Measurements from ENCODE around the gene KCNC1.

DNA sequence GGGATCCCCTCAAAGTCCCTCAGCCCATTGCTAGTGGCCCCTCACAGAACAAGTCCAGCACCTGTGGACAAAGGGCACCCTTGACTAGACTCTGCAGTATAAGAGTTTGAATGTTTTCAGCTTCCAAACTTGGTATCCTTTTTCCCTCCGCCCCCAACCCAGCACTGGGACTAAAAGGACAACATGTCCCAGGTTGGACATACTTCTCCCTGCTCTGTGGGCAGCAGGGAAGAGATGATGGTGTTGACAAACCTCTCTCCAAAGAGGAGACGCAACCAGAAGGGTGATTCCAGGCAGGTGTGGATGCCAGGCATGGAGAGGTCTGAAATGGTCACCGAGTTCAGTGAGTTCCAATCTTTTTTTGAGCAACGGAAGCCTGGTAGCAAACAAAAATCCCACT is 19.7 kb upstream of the KCNC1 start:
- TF ChIP-seq TAF1 (conservative IDR thresholded peaks at IDR 0.05) (no peak), REST (IDR thresholded peaks at IDR 0.05) (no peak), RAD21 (IDR thresholded peaks at IDR 0.05) (no peak), SP1 (IDR thresholded peaks at IDR 0.05) (no peak), YY1 (IDR thresholded peaks at IDR 0.05) (no peak), GABPA (IDR thresholded peaks at IDR 0.05 in 1 of 2, conservative IDR thresholded peaks at IDR 0.05 in 1 of 2) (no peak), HNF4G (IDR thresholded peaks at IDR 0.05) (no peak), EGR1 (IDR thresholded peaks at IDR 0.05; ENCODE audit: low read depth in 2 of 2) (no peak), JUND (IDR thresholded peaks at IDR 0.05) (no peak)
- TF ChIP-seq, protein P1, sequence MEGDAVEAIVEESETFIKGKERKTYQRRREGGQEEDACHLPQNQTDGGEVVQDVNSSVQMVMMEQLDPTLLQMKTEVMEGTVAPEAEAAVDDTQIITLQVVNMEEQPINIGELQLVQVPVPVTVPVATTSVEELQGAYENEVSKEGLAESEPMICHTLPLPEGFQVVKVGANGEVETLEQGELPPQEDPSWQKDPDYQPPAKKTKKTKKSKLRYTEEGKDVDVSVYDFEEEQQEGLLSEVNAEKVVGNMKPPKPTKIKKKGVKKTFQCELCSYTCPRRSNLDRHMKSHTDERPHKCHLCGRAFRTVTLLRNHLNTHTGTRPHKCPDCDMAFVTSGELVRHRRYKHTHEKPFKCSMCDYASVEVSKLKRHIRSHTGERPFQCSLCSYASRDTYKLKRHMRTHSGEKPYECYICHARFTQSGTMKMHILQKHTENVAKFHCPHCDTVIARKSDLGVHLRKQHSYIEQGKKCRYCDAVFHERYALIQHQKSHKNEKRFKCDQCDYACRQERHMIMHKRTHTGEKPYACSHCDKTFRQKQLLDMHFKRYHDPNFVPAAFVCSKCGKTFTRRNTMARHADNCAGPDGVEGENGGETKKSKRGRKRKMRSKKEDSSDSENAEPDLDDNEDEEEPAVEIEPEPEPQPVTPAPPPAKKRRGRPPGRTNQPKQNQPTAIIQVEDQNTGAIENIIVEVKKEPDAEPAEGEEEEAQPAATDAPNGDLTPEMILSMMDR (IDR thresholded peaks at IDR 0.05; ENCODE audit: low read depth, low read length, missing input control) = no peak
- TF ChIP-seq, protein P2, sequence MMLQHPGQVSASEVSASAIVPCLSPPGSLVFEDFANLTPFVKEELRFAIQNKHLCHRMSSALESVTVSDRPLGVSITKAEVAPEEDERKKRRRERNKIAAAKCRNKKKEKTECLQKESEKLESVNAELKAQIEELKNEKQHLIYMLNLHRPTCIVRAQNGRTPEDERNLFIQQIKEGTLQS (IDR thresholded peaks at IDR 0.05) = no peak
